ENCODE results near the gene PDE5A. TPM values are rescaled to one million over a fixed set of nuclear protein-coding genes. Genes with fewer than 3 reads are reported as not detected.

The PDE5A gene
- total and polyA plus RNA-seq, 4 donors, result 3.8 to 121 (median 16.9) TPM

GRCh38 chr4:119550857-119551532 lies 77.6 kb downstream of the PDE5A start:
- WGBS, 2 donors, result 93 to 99% methylated on average over 2 of the region's 2 CpGs
- Histone ChIP-seq H3K27me3 (ENCODE audit: control insufficient read depth in 3 of 3, insufficient read depth in 3 of 3, low read length in 2 of 3) (no peaks in the 10 kb centered on the region), H3K9me3 (ENCODE audit: control insufficient read depth in 4 of 4, insufficient read depth in 3 of 4, low read length in 3 of 4) (no peaks in the 10 kb centered on the region), H3K4me1 (ENCODE audit: control insufficient read depth in 5 of 5, insufficient read depth in 5 of 5, low read length in 5 of 5) (no peaks in the 10 kb centered on the region), H3K36me3 (ENCODE audit: control insufficient read depth in 4 of 4, insufficient read depth in 4 of 4, low read length in 4 of 4) (peaks cover 0 to 18% (median 14%) of the 10 kb centered on the region in 4 donors), H3K27ac (ENCODE audit: low read depth in 1 of 2, low read length in 1 of 2) (no peak overlapping the region), H3K4me3 (no peak overlapping the region), H3K9ac (ENCODE audit: insufficient read depth in 1 of 2, low read length in 2 of 2) (no peak overlapping the region)
- TF ChIP-seq, protein P1, sequence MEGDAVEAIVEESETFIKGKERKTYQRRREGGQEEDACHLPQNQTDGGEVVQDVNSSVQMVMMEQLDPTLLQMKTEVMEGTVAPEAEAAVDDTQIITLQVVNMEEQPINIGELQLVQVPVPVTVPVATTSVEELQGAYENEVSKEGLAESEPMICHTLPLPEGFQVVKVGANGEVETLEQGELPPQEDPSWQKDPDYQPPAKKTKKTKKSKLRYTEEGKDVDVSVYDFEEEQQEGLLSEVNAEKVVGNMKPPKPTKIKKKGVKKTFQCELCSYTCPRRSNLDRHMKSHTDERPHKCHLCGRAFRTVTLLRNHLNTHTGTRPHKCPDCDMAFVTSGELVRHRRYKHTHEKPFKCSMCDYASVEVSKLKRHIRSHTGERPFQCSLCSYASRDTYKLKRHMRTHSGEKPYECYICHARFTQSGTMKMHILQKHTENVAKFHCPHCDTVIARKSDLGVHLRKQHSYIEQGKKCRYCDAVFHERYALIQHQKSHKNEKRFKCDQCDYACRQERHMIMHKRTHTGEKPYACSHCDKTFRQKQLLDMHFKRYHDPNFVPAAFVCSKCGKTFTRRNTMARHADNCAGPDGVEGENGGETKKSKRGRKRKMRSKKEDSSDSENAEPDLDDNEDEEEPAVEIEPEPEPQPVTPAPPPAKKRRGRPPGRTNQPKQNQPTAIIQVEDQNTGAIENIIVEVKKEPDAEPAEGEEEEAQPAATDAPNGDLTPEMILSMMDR (IDR thresholded peaks at IDR 0.05; ENCODE audit: control extremely low read depth, extremely low read depth), result no peak
- no peak for DNase-seq
- no peak for ATAC-seq (ENCODE audit: insufficient read depth, low FRiP score)

DNA sequence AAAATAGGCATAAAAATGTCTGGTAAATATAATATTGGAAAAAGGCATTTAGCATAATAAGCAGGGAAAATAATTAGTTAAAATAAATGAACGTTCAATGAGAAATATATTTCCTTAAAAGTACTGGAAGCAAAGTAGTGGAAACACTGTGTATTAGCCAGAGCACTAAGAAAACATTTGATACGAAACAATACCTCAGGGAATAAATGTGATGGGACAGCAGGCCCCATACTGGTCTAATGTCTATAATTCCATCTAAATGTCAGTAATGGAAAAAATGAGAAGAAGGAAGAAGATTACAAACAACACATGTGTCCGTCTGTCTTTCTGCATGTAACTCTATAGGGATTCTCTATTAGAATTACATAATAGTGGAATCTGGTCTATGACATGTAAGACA lies 79.0 kb downstream of the PDE5A start:
- TF ChIP-seq, protein P1 (IDR thresholded peaks at IDR 0.05; ENCODE audit: control extremely low read depth, extremely low read depth), result no peak
- Histone ChIP-seq H3K4me1 (ENCODE audit: control insufficient read depth in 5 of 5, insufficient read depth in 5 of 5, low read length in 5 of 5) (no peaks in the 10 kb centered on the region), H3K27ac (ENCODE audit: low read depth in 1 of 2, low read length in 1 of 2) (no peak overlapping the region), H3K36me3 (ENCODE audit: control insufficient read depth in 4 of 4, insufficient read depth in 4 of 4, low read length in 4 of 4) (peaks cover 0 to 16% (median 11%) of the 10 kb centered on the region in 4 donors), H3K4me3 (no peak overlapping the region), H3K27me3 (ENCODE audit: control insufficient read depth in 3 of 3, insufficient read depth in 3 of 3, low read length in 2 of 3) (no peaks in the 10 kb centered on the region), H3K9me3 (ENCODE audit: control insufficient read depth in 4 of 4, insufficient read depth in 3 of 4, low read length in 3 of 4) (no peaks in the 10 kb centered on the region), H3K9ac (ENCODE audit: insufficient read depth in 1 of 2, low read length in 2 of 2) (no peak overlapping the region)
- ATAC-seq (ENCODE audit: insufficient read depth, low FRiP score), result no peak
- DNase-seq, result no peak
- 83 to 89% methylated on average over 3 of the region's 3 CpGs for WGBS, 2 donors

- peaks cover 0 to 2% (median 0%) of the 10 kb centered on the region in 4 donors for H3K9me3 ChIP-seq (ENCODE audit: control insufficient read depth in 4 of 4, insufficient read depth in 3 of 4, low read length in 3 of 4)
- no peak overlapping the region for H3K9ac ChIP-seq (ENCODE audit: insufficient read depth in 1 of 2, low read length in 2 of 2)
- no peak overlapping the region for H3K27ac ChIP-seq (ENCODE audit: low read depth in 1 of 2, low read length in 1 of 2)
- H3K27me3 ChIP-seq (ENCODE audit: control insufficient read depth in 3 of 3, insufficient read depth in 3 of 3, low read length in 2 of 3), result no peaks in the 10 kb centered on the region
- no peak for ATAC-seq (ENCODE audit: insufficient read depth, low FRiP score)
- TF ChIP-seq, protein P1 (IDR thresholded peaks at IDR 0.05; ENCODE audit: control extremely low read depth, extremely low read depth), result no peak
- no peaks in the 10 kb centered on the region for H3K4me1 ChIP-seq (ENCODE audit: control insufficient read depth in 5 of 5, insufficient read depth in 5 of 5, low read length in 5 of 5)
- no peak overlapping the region for H3K4me3 ChIP-seq
- WGBS, 2 donors, result 82 to 89% methylated on average over 4 of the region's 4 CpGs
- peak in 2 of 3 donors; percentile 47 to 48 for DNase-seq
- peaks cover 0 to 18% (median 5%) of the 10 kb centered on the region in 4 donors for H3K36me3 ChIP-seq (ENCODE audit: control insufficient read depth in 4 of 4, insufficient read depth in 4 of 4, low read length in 4 of 4)
These were observed 84.8 kb downstream of the PDE5A start for GRCh38 chr4:119543779-119544178.

Data from lung (tissue), 12 donors.